Fibroblast of skin of right biceps (primary cell): ENCODE results near the gene PALM.

Experiments used
- DNase-seq: peaks from one replicate; pipeline ENCODE4 v3.0.0-alpha.2; 2013

PALM gene

GRCh38 chr19:755063-755462, 46.3 kb downstream of the PALM start:
- no peak for DNase-seq

- DNase-seq: peak; percentile 66
These were observed 47.5 kb downstream of the PALM start for GRCh38 chr19:756236-756635.

- DNase-seq: no peak
These were observed 48.3 kb downstream of the PALM start for GRCh38 chr19:756821-757688.

GRCh38 chr19:757811-758668, 49.3 kb downstream of the PALM start:
- no peak for DNase-seq

- no peak for DNase-seq
These were observed 54.4 kb downstream of the PALM start for GRCh38 chr19:763181-763580.

- DNase-seq: no peak
These were observed 55.1 kb downstream of the PALM start for GRCh38 chr19:763869-764268.

GRCh38 chr19:764301-764700, 55.6 kb downstream of the PALM start:
- no peak for DNase-seq

- DNase-seq: no peak
These were observed 56.5 kb downstream of the PALM start for GRCh38 chr19:765179-765738.

GRCh38 chr19:768424-768823, 59.7 kb downstream of the PALM start:
- DNase-seq: peak; percentile 90

- DNase-seq: no peak
These were observed 60.9 kb downstream of the PALM start for GRCh38 chr19:769616-770015.

GRCh38 chr19:771332-771785, 62.6 kb downstream of the PALM start:
- DNase-seq: peak; percentile 52

- no peak for DNase-seq
These were observed 63.3 kb downstream of the PALM start for GRCh38 chr19:772063-772462.

GRCh38 chr19:772730-773436, 64.1 kb downstream of the PALM start:
- no peak for DNase-seq

- no peak for DNase-seq
These were observed 67.8 kb downstream of the PALM start for GRCh38 chr19:776549-776948.

- peak; percentile 91 for DNase-seq
These were observed 70.3 kb downstream of the PALM start for GRCh38 chr19:778910-779653.

GRCh38 chr19:780935-781334, 72.2 kb downstream of the PALM start:
- no peak for DNase-seq

GRCh38 chr19:781800-782184, 73.1 kb downstream of the PALM start:
- no peak for DNase-seq

GRCh38 chr19:782185-782877, 73.6 kb downstream of the PALM start:
- peak; percentile 76 for DNase-seq

- DNase-seq: no peak
These were observed 74.3 kb downstream of the PALM start for GRCh38 chr19:782878-783668.

- DNase-seq: no peak
These were observed 75.8 kb downstream of the PALM start for GRCh38 chr19:784541-784940.

GRCh38 chr19:787536-787935, 78.8 kb downstream of the PALM start:
- DNase-seq: no peak
